Psoas muscle (tissue), 8 donors: ENCODE measurements around the gene XXYLT1. TPM values are rescaled to one million over a fixed set of nuclear protein-coding genes. Genes with fewer than 3 reads are reported as not detected.

ENCODE experiments used
- ATAC-seq, 4 donors: fragments of 200-7000 bp; cut with Tn5 transposase; one replicate each; pipeline ENCODE4 v1.9.1; 2020; ENCODE audit warnings: moderate library complexity in 3 of 4, mild to moderate bottlenecking in 2 of 4
- DNase-seq, 2 donors: peaks; one replicate each; pipeline ENCODE4 v3.0.0-alpha.2; 2020
- H3K27ac ChIP-seq: fragments of 200-600 bp; one replicate; pipeline ENCODE4 v1.8.0; 2022
- H3K27me3 ChIP-seq, 3 donors: fragments of 200-600 bp in 1 of 3; one replicate each; pipeline versions ENCODE4 v1.6.1 to v1.8.0; 2013 to 2022; ENCODE audit warnings: low read length in 2 of 3, mild to moderate bottlenecking in 2 of 3, moderate library complexity in 1 of 3; ENCODE audit not compliant: insufficient read depth in 3 of 3
- H3K36me3 ChIP-seq, 2 donors: fragments of 200-600 bp in 1 of 2; one replicate each; pipeline versions ENCODE4 v1.6.1 to v1.8.0; 2013 to 2022; ENCODE audit warnings: low read depth in 1 of 2, mild to moderate bottlenecking in 1 of 2, moderate library complexity in 1 of 2; ENCODE audit not compliant: insufficient read depth in 1 of 2
- H3K4me1 ChIP-seq: fragments of 200-600 bp; one replicate; pipeline ENCODE4 v1.8.0; 2022
- H3K4me3 ChIP-seq: fragments of 200-600 bp; one replicate; pipeline ENCODE4 v1.8.0; 2022; ENCODE audit warnings: mild to moderate bottlenecking
- H3K9me3 ChIP-seq: fragments of 200-600 bp; one replicate; pipeline ENCODE4 v1.8.0; 2022
- CTCF ChIP-seq: fragments of 200-600 bp; IDR thresholded peaks from one replicate; pipeline ENCODE4 v1.8.0; 2022; ENCODE audit warnings: antibody characterized with exemption
- WGBS, 3 donors: extraction: QIAGEN DNeasy Blood & Tissue Kit; methylation state at CpG; one replicate each; pipeline versions ENCODE4 v1.1.6 to v1.1.7; 2013; 5-methylcytosine and 5-hydroxymethylcytosine counted together
- intact Hi-C, 2 donors: fragments of 100-400 bp; cut with DNase I; formaldehyde crosslinking; loops; one replicate each; pipeline versions ENCODE4 v1.11.0 to v1.14.2; 2022
- polyA plus RNA-seq, 3 donors: library from polyadenylated mRNA; stranded (reverse); fragments of 200-250 nt; gene quantifications; one replicate each; pipeline ENCODE4 v1.2.3, GENCODE V29; 2013
- total RNA-seq, 4 donors: library from RNA; stranded (reverse); fragmentation: NEBNext Ultra II Directional in 2 of 4; extraction: Animal tissue kit (Norgen Biotek cat#: 25700) in 2 of 4; gene quantifications; one replicate each; pipeline versions ENCODE4 v1.2.1 to v1.2.4, GENCODE V29; 2021 to 2023
- donor health status: healthy with polysubstance abuse.
- donor health status: DM: no; HTN: no; CAD: no; lungs with moderate emphysema.
- donor health status: Bipolar disorder and iron deficiency.
- donor health status: healthy.
- donor health status: DM: yes; HTN: yes; CAD: no.
- donor health status: DM: no; HTN: no; CAD: no.
- donor health status: DM: no; HTN: no; CAD: no.
- donor health status: DM: yes; HTN: yes; CAD: no.

The XXYLT1 gene
- total and polyA plus RNA-seq, 7 donors = 0.86 to 3.5 (median 1.8) TPM

- DNase-seq (no peak), ATAC-seq (no peak)
- no peaks in the 10 kb centered on the region for H3K4me1 ChIP-seq
- intact Hi-C loops = no loop called here
- H3K4me3 ChIP-seq = no peak overlapping the region
- no peaks in the 10 kb centered on the region for H3K27me3 ChIP-seq
- peaks cover 4% of the 10 kb centered on the region for H3K9me3 ChIP-seq
- TF ChIP-seq CTCF = no peak
- WGBS, 3 donors = 96 to 100% (median 97%) methylated on average over 10 of the region's 10 CpGs
- no peaks in the 10 kb centered on the region for H3K36me3 ChIP-seq
- H3K27ac ChIP-seq = no peak overlapping the region
Measured at GRCh38 chr3:195142519-195142918, 128.4 kb downstream of the XXYLT1 start.

GRCh38 chr3:195140816-195141793 lies 129.9 kb downstream of the XXYLT1 start:
- H3K4me1 ChIP-seq = no peaks in the 10 kb centered on the region
- H3K36me3 ChIP-seq = no peaks in the 10 kb centered on the region
- 87 to 95% (median 94%) methylated on average over 12 of the region's 12 CpGs for WGBS, 3 donors
- intact Hi-C loops = no loop called here
- TF ChIP-seq CTCF = no peak
- no peaks in the 10 kb centered on the region for H3K27me3 ChIP-seq
- ATAC-seq (no peak), DNase-seq (no peak)
- H3K9me3 ChIP-seq = peaks cover 4% of the 10 kb centered on the region
- H3K4me3 ChIP-seq = no peak overlapping the region
- no peak overlapping the region for H3K27ac ChIP-seq

GRCh38 chr3:195140410-195140809 lies 130.5 kb downstream of the XXYLT1 start:
- Histone ChIP-seq H3K27me3 (no peaks in the 10 kb centered on the region), H3K4me1 (no peaks in the 10 kb centered on the region), H3K4me3 (no peak overlapping the region), H3K27ac (no peak overlapping the region), H3K9me3 (peaks cover 4% of the 10 kb centered on the region), H3K36me3 (no peaks in the 10 kb centered on the region)
- DNase-seq = no peak
- WGBS, 3 donors = 88 to 100% (median 97%) methylated on average over 1 of the region's 1 CpG
- no peak for ATAC-seq
- no peak for TF ChIP-seq CTCF
- intact Hi-C loops = no loop called here

- no peak for ATAC-seq
- intact Hi-C loops = no loop called here
Measured at GRCh38 chr3:195139876-195140240, 131.1 kb downstream of the XXYLT1 start.

More at GRCh38 chr3:195139876-195140240, 131.1 kb downstream of the XXYLT1 start:
- 95 to 98% (median 96%) methylated on average over 4 of the region's 4 CpGs for WGBS, 3 donors
- DNase-seq = no peak
- Histone ChIP-seq H3K36me3 (no peaks in the 10 kb centered on the region), H3K27ac (no peak overlapping the region), H3K4me1 (no peaks in the 10 kb centered on the region), H3K9me3 (peaks cover 4% of the 10 kb centered on the region), H3K27me3 (no peaks in the 10 kb centered on the region), H3K4me3 (no peak overlapping the region)
- no peak for TF ChIP-seq CTCF
